Caco-2 (cell line): ENCODE results near the gene GAS7. TPM values are rescaled to one million over a fixed set of nuclear protein-coding genes. Genes with fewer than 3 reads are reported as not detected.

Experiments used
- BruUV-seq: library from RNA; stranded (reverse); fragments of 400-500 nt; replicated peaks from 2 replicates; lab custom pipeline; 2021; lab: Mats Ljungman, UMichigan
- CTCF ChIA-PET: fragments of 300-600 bp; sonication (Branson Sonifier 250); formaldehyde crosslinking; loops from one replicate; lab custom pipeline; 2022; ENCODE audit warnings: antibody characterized with exemption; lab: Charles Lee
- POLR2A ChIA-PET: fragments of 300-600 bp; sonication (Branson Sonifier 250); formaldehyde crosslinking; loops from one replicate; lab custom pipeline; 2022; ENCODE audit warnings: antibody characterized with exemption; lab: Charles Lee
- DNase-seq, 2 experiments: peaks; one replicate each; pipeline versions ENCODE4 v3.0.0 to v3.0.0-alpha.2; 2020 to 2022
- H3K27me3 ChIP-seq: replicated peaks from 2 replicates; pipeline ENCODE4 v1.6.0; 2011; ENCODE audit warnings: low read length; ENCODE audit not compliant: control insufficient read depth, insufficient read depth
- H3K36me3 ChIP-seq: 2 replicates; pipeline ENCODE4 v1.5.1; 2011; ENCODE audit warnings: low read length; ENCODE audit not compliant: control insufficient read depth, insufficient read depth
- H3K4me1 ChIP-seq: fragments of 250-450 bp; sonication (Bioruptor Pico); 2 replicates; pipeline ENCODE4 v1.5.1; 2020; ENCODE audit warnings: mild to moderate bottlenecking
- H3K4me3 ChIP-seq: 2 replicates; pipeline ENCODE4 v1.5.1; 2011; ENCODE audit warnings: low read depth, mild to moderate bottlenecking, control low read depth, low read length
- H3K9me3 ChIP-seq: fragments of 250-450 bp; sonication (Bioruptor Pico); 2 replicates; pipeline ENCODE4 v1.5.1; 2020; ENCODE audit warnings: mild to moderate bottlenecking, moderate library complexity
- H3K27ac Mint-ChIP-seq: one replicate; pipeline ENCODE4 v1.8.0; 2022; ENCODE audit warnings: mixed read lengths; ENCODE audit not compliant: unreplicated experiment
- H3K27me3 Mint-ChIP-seq: one replicate; pipeline ENCODE4 v1.8.0; 2022; ENCODE audit warnings: mixed read lengths; ENCODE audit not compliant: insufficient read depth, unreplicated experiment
- H3K36me3 Mint-ChIP-seq: one replicate; pipeline ENCODE4 v1.8.0; 2022; ENCODE audit warnings: mild to moderate bottlenecking, mixed read lengths; ENCODE audit not compliant: insufficient read depth, unreplicated experiment
- H3K4me1 Mint-ChIP-seq: one replicate; pipeline ENCODE4 v1.8.0; 2022; ENCODE audit warnings: low read depth, mixed read lengths; ENCODE audit not compliant: unreplicated experiment
- H3K4me3 Mint-ChIP-seq: one replicate; pipeline ENCODE4 v1.8.0; 2022; ENCODE audit warnings: mild to moderate bottlenecking, moderate library complexity, mixed read lengths; ENCODE audit not compliant: unreplicated experiment
- H3K9me3 Mint-ChIP-seq: one replicate; pipeline ENCODE4 v1.8.0; 2022; ENCODE audit warnings: mixed read lengths; ENCODE audit not compliant: unreplicated experiment
- CTCF ChIP-seq, 2 experiments: fragments of 200-600 bp in 1 of 2; IDR thresholded peaks; 1 replicate in 1 of 2; 2 replicates in 1 of 2; pipeline versions ENCODE4 v1.5.1 to v1.8.0; 2011 to 2022; ENCODE audit warnings: antibody characterized with exemption in 1 of 2, control low read depth in 1 of 2, inconsistent platforms in 1 of 2, low read depth in 1 of 2, low read length in 1 of 2, mild to moderate bottlenecking in 1 of 2, moderate library complexity in 1 of 2; ENCODE audit not compliant: insufficient read depth in 1 of 2, severe bottlenecking in 1 of 2, unreplicated experiment in 1 of 2
- intact Hi-C: fragments of 100-400 bp; cut with micrococcal nuclease; formaldehyde crosslinking; loops from one replicate; pipeline ENCODE4 v1.10.0; 2022; ENCODE audit not compliant: unreplicated experiment
- total RNA-seq: library from RNA; stranded (reverse); gene quantifications from 2 replicates; pipeline ENCODE4 v1.2.3, GENCODE V29; 2022

GAS7 gene
- total RNA-seq, 1 experiment from 2014 or later: 0.34 TPM

- no peak for DNase-seq
- ChIA-PET CTCF (interaction anchor here (0.6 kb wide), 1 partner anchor 330 kb away, joined by 5 read pairs; no protein-coding TSS in a partner anchor), POLR2A (no interaction called here)
- no peaks in the 10 kb centered on the region for H3K27me3 ChIP-seq
- intact Hi-C loops: no loop called here
- no peak overlapping the region for H3K27ac Mint-ChIP-seq
- no peak overlapping the region for H3K4me3 Mint-ChIP-seq
- no peaks in the 10 kb centered on the region for H3K4me1 ChIP-seq
- H3K9me3 Mint-ChIP-seq: no peaks in the 10 kb centered on the region
- H3K9me3 ChIP-seq: no peaks in the 10 kb centered on the region
- no peak overlapping the region for H3K4me3 ChIP-seq
- H3K4me1 Mint-ChIP-seq: no peaks in the 10 kb centered on the region
- TF ChIP-seq CTCF (IDR thresholded peaks at IDR 0.05; ENCODE audit: insufficient read depth in 1 of 2, low read depth in 1 of 2, low read length in 1 of 2, severe bottlenecking in 1 of 2, unreplicated experiment in 1 of 2): no peak
- H3K36me3 ChIP-seq: no peaks in the 10 kb centered on the region
- no TSS peak for BruUV-seq
- H3K36me3 Mint-ChIP-seq: no peaks in the 10 kb centered on the region
- H3K27me3 Mint-ChIP-seq: peaks cover 2% of the 10 kb centered on the region
Observed at GRCh38 chr17:9948928-9949327, 249.5 kb downstream of the GAS7 start.

GRCh38 chr17:9944704-9945103 lies 253.7 kb downstream of the GAS7 start:
- Mint-ChIP-seq H3K4me1 (no peaks in the 10 kb centered on the region), H3K36me3 (no peaks in the 10 kb centered on the region), H3K27me3 (peaks cover 2% of the 10 kb centered on the region), H3K27ac (no peak overlapping the region), H3K4me3 (no peak overlapping the region), H3K9me3 (no peaks in the 10 kb centered on the region)
- intact Hi-C loops: no loop called here
- Histone ChIP-seq H3K27me3 (no peaks in the 10 kb centered on the region), H3K9me3 (no peaks in the 10 kb centered on the region), H3K4me1 (no peaks in the 10 kb centered on the region), H3K4me3 (no peak overlapping the region), H3K36me3 (no peaks in the 10 kb centered on the region)
- CTCF ChIA-PET: no interaction called here
- BruUV-seq: no TSS peak
- no peak for DNase-seq
- TF ChIP-seq CTCF (IDR thresholded peaks at IDR 0.05; ENCODE audit: insufficient read depth in 1 of 2, low read depth in 1 of 2, low read length in 1 of 2, severe bottlenecking in 1 of 2, unreplicated experiment in 1 of 2): no peak
- POLR2A ChIA-PET: no interaction called here

- no peaks in the 10 kb centered on the region for H3K9me3 Mint-ChIP-seq
- peaks cover 2% of the 10 kb centered on the region for H3K27me3 Mint-ChIP-seq
- H3K4me3 Mint-ChIP-seq: no peak overlapping the region
- Histone ChIP-seq H3K4me3 (no peak overlapping the region), H3K36me3 (no peaks in the 10 kb centered on the region), H3K9me3 (no peaks in the 10 kb centered on the region), H3K4me1 (no peaks in the 10 kb centered on the region), H3K27me3 (no peaks in the 10 kb centered on the region)
- CTCF ChIA-PET: no interaction called here
- no peak for TF ChIP-seq CTCF (IDR thresholded peaks at IDR 0.05; ENCODE audit: insufficient read depth in 1 of 2, low read depth in 1 of 2, low read length in 1 of 2, severe bottlenecking in 1 of 2, unreplicated experiment in 1 of 2)
- no TSS peak for BruUV-seq
- H3K36me3 Mint-ChIP-seq: no peaks in the 10 kb centered on the region
- POLR2A ChIA-PET: no interaction called here
- intact Hi-C loops: no loop called here
- no peak for DNase-seq
- H3K27ac Mint-ChIP-seq: no peak overlapping the region
- no peaks in the 10 kb centered on the region for H3K4me1 Mint-ChIP-seq
Observed at GRCh38 chr17:9943343-9943742, 255.1 kb downstream of the GAS7 start.
